Amniotic epithelial cell (primary cell): ENCODE results near the gene UBE2L5.

Experiments
- DNase-seq: peaks from one replicate; pipeline ENCODE4 v3.0.0-alpha.2; 2010; ENCODE audit warnings: low read depth

The UBE2L5 gene

GRCh38 chr13:30406779-30407416 lies 15.4 kb upstream of the UBE2L5 start:
- DNase-seq: no peak

DNA sequence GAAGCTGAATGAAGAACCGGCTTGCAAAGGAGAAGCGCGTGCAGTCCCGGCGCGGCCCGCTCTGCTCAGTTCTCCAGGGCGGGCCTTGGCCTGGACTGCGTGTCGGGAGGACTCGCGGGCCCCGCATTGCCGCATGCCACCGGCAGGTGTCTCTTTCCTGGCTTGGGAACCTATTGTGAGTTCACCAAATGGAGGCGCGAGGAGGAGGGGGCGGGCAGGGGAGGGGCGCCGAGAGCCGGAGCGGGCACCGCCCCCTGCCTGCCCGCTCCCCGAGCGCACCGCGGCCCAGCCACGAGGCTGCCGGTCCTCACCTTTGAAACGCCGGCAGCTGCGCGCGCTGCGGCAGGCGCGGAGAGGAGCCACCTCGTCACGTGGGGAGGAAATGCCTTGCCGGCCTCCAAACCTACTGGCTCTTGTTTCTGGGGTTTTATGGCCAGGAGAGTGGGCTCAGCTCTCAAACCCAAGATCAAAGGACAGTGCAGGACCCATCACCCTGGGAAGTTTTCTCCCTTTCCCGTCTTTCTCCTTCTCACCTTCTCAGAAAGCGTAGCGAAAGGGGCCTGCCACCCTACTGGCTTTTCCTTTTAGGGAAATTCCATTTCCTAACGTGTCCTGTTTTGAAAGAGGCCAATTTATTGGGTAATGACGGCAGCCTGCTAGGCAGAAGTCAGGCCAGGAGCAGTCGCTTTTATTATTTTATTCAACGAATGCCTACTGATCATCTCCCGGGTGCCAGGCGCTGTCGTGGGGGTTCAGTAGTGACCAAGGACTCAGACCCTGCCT lies 13.8 kb upstream of the UBE2L5 start:
- peak; percentile 89 for DNase-seq

- DNase-seq: peak; percentile 89
These were observed 12.2 kb upstream of the UBE2L5 start for GRCh38 chr13:30409886-30410704.

DNA sequence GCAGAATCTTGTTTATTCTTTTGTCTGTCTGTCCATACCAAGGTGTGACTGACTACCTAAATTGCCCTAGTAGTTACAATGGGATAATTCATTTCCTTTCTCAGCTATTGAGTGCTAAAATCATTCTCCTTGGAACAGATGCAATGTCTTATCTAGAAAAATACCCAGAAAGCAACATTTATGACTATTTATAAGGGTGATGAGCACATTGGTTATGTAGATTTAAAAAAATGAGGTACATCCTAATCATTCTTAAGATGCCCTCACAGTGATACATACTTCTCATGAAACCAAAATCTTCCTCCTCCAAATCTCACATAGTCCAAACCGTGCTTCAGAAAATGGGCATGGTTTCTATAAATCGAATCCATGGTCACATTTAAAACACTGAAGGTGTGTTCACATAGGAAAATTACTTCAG lies 11.6 kb upstream of the UBE2L5 start:
- no peak for DNase-seq

DNA sequence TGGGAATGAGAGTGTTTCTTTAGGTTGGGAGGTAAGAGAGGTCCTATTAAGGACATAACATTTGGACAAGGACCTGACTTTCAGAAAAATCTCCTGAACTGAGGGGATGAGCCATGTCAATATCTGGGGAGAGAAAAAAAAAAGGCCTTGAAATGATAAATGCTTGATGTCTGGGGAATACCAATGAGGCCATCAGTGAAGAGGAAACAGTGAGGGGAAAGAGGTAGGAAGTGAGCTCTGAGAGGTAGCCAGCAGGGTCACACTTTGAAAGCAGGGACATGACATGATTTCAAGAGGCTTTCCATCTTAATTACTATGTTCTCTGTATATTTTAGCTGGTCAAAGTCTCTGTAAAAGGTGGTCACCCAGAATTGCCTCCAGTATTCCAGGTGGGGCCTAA lies 9.9 kb upstream of the UBE2L5 start:
- DNase-seq: no peak

- no peak for DNase-seq
These were observed 8.5 kb upstream of the UBE2L5 start for GRCh38 chr13:30413842-30414241.

- no peak for DNase-seq
These were observed 6.8 kb upstream of the UBE2L5 start for GRCh38 chr13:30415430-30416030.

- DNase-seq: no peak
These were observed 5.8 kb upstream of the UBE2L5 start for GRCh38 chr13:30416471-30416870.

GRCh38 chr13:30418075-30418716 lies 4.1 kb upstream of the UBE2L5 start:
- no peak for DNase-seq

GRCh38 chr13:30418717-30419459 lies 3.4 kb upstream of the UBE2L5 start:
- DNase-seq: no peak

DNA sequence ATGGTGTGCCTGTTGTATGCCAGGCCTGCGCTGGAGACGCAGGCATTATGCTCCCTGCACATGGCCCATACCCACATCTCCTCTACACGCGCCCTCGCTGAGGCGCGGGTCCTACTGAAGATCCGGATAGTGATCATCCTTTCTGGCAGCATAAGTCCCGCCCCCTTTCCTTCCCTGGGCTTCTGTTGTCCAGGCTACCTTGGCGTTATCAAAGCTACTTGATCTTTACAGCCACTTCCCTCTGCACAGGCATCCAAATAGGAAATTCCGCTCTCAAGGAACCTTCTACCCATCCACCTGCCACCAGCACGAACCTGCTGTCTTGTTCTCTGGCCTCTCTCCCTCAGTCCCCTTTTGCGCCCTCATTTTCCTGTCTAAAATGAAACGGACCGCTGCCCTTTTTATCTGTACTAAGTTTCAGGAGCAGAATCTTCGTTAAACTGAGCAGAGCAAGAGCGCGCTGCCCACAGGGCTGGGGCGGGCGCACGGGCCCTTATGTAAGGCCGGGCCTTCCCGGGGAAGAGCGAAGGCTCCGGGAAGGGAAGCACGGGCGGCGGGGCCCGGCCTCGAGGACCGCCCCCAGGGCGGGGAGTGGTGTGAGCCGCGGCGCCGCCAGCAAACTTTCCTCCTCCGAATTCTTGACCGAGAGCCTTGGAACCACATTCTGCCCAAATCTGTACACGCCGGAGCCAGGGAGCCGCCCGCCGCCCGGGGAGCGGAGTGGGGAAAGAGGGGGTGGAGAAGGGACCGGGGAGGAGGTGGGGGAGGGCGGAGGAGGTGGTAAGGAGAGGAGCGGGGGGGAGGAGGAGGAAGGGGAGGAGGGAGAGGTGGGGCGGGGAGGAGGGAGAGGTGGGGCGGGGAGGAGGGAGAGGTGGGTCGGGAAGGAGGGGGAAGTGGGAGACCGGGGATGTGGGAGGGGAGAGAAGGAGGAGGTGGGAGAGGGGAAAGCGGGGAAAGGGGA lies 920 bp upstream of the UBE2L5 start:
- DNase-seq: peak; percentile 84

- DNase-seq: no peak
These were observed 1.6 kb downstream of the UBE2L5 start for GRCh38 chr13:30423891-30424290.

GRCh38 chr13:30429235-30429634 lies 6.9 kb downstream of the UBE2L5 start:
- DNase-seq: no peak

DNA sequence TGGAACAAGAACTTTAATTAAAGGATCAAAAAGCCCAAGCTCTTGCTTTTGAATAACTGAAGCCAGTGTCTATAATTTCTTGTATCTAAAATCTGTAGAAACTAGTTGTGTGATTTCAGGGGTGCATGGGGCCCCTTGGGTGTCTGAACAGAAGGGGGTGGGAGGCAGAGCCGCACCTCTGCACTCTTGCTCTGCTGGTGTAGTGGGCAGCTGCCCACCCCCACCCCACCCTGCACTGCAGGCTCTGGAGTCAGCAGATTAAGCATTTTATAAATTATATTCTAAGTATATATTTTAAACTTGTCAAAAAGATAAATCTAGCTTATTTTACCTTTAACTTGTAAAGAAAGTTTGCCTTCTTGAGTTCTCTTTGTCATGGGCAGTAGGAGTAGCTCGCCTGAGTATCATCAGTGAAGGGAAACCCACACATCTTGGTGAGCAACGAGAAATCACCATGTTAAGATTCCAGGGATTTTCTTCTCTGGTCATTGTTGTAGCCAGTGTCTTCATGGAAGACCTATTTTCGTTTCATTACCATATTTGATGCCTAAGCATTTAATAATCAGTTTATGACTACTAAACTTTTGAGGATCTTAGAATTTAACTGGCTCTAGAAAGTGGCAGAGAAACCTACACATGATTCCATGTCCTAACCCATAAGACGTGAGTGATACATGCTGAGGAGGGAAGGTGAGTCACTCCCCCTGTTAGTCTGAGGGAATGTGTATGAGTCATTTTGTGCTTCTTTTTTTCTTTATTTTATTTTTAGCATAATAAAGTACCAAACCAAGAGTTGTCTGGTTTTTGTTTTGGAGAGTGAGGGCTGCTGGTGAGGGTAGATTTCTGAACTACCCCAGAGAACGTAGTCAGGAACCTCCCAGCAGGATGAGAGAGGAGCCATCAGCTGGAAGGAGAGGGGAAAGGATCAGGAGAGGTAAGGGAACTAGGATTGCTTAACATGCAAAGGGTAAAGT lies 7.7 kb downstream of the UBE2L5 start:
- DNase-seq: peak; percentile 93

DNA sequence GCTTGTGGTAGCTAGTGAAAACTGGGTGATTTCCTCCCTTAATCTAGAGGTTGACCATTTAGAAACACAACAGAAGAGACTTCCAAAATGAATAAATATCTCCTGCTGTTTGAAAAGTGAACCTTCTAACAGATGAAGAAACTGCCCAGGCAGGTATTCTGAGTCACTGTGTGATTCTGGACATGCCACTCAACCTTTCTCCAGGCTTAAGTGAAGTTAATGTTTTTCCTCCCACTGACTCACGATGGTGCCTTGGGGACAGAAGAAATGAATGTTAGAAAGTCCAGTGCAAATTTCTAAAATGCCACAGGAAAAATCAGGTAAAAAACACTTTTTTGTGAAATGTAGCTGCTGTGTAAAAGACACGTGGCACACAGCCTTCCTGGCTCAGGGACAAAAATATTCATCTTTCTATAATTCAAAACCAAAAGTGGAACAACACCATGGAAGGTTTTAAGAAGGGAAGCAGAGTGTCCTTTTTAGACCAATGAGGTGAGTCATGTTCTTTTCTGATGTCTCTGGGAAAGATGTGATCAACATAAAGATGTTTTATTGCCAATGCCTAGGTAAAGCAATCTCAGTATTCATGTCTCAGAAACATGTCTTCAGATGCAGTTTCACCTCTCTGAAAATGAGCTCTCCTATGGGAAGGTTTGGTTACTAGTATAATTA lies 9.1 kb downstream of the UBE2L5 start:
- peak; percentile 15 for DNase-seq

- no peak for DNase-seq
These were observed 13.7 kb downstream of the UBE2L5 start for GRCh38 chr13:30435911-30436451.

GRCh38 chr13:30437177-30437576 lies 14.9 kb downstream of the UBE2L5 start:
- DNase-seq: no peak

- no peak for DNase-seq
These were observed 16.0 kb downstream of the UBE2L5 start for GRCh38 chr13:30438286-30438685.
